ENCODE measurements around the gene BORCS6.

The BORCS6 gene

GRCh38 chr17:8140065-8141029, 49.6 kb downstream of the BORCS6 start:
- DNase-seq: no peak

- peak; percentile 93 for DNase-seq
Observed at GRCh38 chr17:8138672-8139371, 51.2 kb downstream of the BORCS6 start.

GRCh38 chr17:8138374-8138671, 51.7 kb downstream of the BORCS6 start:
- no peak for DNase-seq

All from activated CD8-positive, alpha-beta memory T cell treated with anti-CD3 and anti-CD28 coated beads, Interleukin-2, amount 50 U/mL, for 4 hours (primary cell).